ENCODE data around the gene SDC1.
"Not testable (repeated sequence)": the region's sequence is repeated elsewhere in the genome, so short reads cannot be mapped to it uniquely, and the experiment has no call there.

The SDC1 gene, protein sequence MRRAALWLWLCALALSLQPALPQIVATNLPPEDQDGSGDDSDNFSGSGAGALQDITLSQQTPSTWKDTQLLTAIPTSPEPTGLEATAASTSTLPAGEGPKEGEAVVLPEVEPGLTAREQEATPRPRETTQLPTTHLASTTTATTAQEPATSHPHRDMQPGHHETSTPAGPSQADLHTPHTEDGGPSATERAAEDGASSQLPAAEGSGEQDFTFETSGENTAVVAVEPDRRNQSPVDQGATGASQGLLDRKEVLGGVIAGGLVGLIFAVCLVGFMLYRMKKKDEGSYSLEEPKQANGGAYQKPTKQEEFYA

GRCh38 chr2:20224716-20225293 is at the start of gene SDC1:
Gene SDC1 (minus strand): TSS chr2:20225130. CDS start chr2:20224867, 263 bp downstream.
- DNase-seq: peak; percentile 74

GRCh38 chr2:20273042-20273441 is 48.1 kb upstream of the SDC1 start:
- no peak for DNase-seq

GRCh38 chr2:20268317-20268716 is 43.4 kb upstream of the SDC1 start:
- not testable (repeated sequence) for DNase-seq

- DNase-seq: no peak
These were observed 42.6 kb upstream of the SDC1 start for GRCh38 chr2:20267529-20267928.

GRCh38 chr2:20264629-20265028 is 39.7 kb upstream of the SDC1 start:
- DNase-seq: no peak

GRCh38 chr2:20257411-20257810 is 32.5 kb upstream of the SDC1 start:
- DNase-seq: no peak

- DNase-seq: no peak
These were observed 29.8 kb upstream of the SDC1 start for GRCh38 chr2:20254731-20255130.

DNA sequence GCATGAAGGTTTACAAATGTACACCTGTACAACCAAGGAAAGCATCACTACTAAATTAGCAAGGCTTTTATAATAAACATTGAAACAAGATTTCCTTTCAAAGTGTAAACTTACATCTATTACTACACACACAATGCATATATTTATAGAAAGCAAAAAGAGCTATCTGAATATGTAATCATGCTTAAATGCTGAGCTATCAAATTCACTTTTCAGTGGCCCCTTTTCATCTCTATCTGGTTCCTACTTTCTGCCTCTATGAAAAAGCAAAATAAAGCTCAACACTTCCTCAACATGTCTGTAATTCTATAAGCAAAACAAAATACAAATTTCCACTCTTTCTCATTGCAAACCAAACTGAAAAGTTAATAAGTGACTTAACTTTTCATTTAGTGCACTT is 25.5 kb upstream of the SDC1 start:
- no peak for DNase-seq

DNA sequence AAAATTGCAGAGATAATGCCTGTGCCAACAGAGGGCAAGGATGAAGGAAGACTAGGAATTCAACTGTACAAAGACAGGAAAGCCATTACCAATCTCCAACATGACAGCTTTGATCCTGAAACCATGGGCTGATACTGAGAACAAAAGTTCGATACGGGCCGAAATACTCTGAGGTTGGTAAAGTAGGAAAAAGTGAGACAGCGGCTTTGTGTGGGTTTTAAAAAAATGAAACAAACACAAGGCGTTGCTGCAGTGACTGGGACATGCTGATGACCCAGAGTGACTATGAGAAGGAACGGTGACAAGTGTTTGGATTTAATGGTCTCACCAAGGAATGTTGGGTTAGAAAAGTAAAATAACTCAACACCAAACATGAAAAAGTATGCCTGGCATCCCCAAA is 24.2 kb upstream of the SDC1 start:
- no peak for DNase-seq

GRCh38 chr2:20247084-20247483 is 22.2 kb upstream of the SDC1 start:
- no peak for DNase-seq

DNA sequence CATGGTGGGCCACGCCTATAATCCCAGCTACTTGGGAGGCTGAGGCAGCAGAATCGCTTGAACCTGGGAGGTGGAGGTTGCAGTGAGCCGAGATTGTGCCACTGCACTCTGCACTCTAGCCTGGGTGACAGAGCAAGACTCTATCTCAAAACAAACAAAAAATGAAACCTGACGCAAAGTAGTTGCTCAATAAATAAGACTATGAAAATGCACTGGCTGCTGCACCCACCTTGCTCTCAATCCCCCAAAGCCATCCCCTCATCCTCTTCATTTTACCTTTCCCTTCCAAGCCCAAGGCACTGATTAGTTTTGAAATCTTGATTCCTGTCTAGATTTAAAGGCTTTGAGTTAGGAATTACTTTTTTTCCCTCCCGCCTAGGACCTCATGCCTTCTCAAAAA is 18.7 kb upstream of the SDC1 start:
- DNase-seq: not testable (repeated sequence)

GRCh38 chr2:20242727-20243377 is 17.9 kb upstream of the SDC1 start:
- DNase-seq: peak; percentile 66

GRCh38 chr2:20241973-20242726 is 17.2 kb upstream of the SDC1 start:
- DNase-seq: no peak

DNA sequence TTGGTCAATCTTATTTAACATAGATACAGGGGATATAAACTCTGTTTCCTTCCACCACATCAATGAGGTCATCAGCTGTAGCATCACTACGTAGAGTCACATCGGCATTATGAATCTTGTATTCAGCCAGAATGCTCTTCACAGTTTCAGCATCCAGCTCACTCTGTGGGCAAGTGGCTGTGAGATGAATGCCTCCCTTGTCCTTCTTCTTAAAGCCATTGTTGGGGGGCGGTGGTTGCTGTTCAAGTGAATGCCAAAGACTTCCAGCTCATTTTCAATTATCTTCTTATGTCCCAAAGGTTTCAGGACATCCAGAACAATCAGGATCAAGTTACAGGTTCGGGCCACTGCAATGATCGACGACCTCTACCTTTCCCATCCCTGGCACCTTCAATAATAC is 15.4 kb upstream of the SDC1 start:
- DNase-seq: not testable (repeated sequence)

GRCh38 chr2:20236496-20236895 is 11.6 kb upstream of the SDC1 start:
- DNase-seq: no peak

DNA sequence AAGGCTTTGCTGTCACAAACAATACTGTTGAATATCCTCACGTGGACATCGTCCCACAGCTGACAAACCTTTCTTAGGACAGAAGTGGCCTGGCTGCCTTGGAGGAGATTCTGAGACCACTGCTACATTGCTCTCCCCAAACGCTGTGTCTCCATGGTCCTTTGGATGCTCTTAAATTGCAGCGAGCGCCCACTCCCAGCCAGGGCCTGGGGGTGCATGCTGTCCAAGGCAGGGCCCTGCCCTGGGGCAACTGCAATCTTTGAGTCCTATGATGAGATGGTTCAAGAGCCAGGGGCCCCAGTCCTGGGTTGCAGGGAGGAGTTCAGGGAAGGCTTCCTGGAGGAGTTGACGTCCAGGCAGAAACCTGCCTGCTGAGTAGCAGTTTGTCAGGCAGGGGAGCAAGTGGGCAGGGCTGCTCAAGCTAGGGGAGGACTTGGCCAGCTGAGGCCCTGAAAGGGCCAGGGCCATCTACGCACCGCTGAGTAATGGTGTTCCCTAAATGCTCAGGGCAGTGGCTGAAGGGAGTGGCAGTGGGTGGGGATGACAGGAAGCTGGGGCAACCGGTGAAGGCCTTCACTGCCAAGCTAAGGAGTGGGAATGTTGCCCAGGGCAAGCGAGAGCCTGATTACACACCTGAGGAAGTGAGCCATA is 10.8 kb upstream of the SDC1 start:
- no peak for DNase-seq

DNA sequence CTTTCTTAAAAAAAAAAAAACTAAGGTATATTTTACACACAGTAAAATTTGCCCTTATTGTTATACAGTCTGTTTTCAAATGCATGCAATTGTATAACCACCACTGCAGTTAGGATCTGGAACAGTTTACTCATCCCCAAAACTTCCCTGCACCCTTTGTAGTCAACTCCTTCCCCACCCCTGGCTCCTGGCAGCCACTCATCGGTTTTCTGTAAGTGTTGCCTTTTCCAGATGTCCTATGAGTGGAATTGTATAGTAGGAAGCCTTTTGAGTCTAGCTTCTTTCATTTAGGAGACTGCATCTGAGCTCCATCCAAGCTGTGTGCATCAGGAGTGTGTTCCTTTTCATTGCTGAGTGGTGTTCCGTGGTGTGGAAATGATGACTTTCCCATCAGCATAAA is 9.7 kb upstream of the SDC1 start:
- not testable (repeated sequence) for DNase-seq

GRCh38 chr2:20232837-20233207 is 7.9 kb upstream of the SDC1 start:
- no peak for DNase-seq

- DNase-seq: peak; percentile 19
These were observed 6.7 kb upstream of the SDC1 start for GRCh38 chr2:20231598-20232026.

GRCh38 chr2:20231159-20231558 is 6.2 kb upstream of the SDC1 start:
- DNase-seq: no peak

DNA sequence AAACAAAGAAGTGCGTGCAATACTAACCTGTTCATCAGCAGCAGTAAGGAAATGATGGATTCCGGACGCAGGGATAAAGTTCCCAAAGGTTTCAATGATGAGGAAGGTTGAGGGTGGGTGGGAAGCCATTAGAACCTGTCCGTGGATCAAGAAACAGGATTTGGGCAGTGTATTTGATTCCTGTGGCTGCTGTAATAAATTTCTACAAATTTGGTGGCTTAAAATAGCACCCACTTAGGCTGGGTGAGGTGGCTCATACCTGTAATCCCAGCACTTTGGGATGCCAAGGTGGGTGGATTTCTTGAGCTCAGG is 5.1 kb upstream of the SDC1 start:
- DNase-seq: no peak

DNA sequence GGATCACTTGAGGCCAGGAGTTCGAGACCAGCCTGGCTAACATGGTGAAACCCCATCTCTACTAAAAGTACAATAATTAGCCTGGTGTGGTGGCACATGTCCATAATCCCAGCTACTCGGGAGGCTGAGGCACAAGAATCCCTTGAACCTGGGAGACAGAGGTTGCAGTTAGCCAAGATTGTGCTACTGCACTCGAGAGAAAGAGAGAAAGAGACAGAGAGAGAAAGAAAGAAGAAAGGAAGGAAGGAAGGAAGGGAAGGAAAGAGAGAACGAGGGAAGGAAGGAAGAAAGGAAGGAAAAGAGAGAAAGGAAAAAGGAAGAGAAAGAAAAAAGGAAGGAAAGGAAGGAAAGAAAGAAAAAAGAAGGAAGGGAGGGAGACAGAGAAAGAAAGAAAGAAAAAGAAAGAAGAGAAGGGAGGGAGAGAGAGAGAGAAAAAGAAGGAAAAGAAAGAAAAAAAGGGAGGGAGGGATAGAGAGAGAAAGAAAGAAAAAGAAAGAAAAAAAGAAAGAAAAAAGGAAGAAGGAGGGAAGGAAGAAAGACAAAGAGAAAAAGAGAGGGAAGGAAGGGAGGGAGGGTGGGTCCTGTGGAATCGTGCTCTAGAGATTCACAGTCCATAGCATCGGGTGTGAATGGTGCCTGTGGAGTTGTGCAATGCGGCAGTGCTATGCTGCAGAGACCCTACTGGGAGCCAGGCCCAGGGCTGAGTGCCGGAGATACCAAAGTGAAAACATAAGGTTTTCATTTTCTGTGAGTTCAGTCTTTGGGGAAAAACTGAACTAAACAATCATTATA is 4.6 kb upstream of the SDC1 start:
- no peak for DNase-seq
